ENCODE data around the gene PARL.

Gene PARL

GRCh38 chr3:183871541-183871940 is 13.1 kb downstream of the PARL start:
- TF ChIP-seq CTCF (IDR thresholded peaks at IDR 0.05; ENCODE audit: low read depth, low read length) = no peak
- in situ Hi-C loops (cut with HindIII; ENCODE audit: low sequenced_read_pairs) = no loop called here
- H3K4me3 ChIP-seq (ENCODE audit: low read depth, low read length) = no peak overlapping the region
- DNase-seq (ENCODE audit: low read depth, low spot score) = no peak

- no peak for DNase-seq (ENCODE audit: low read depth, low spot score)
- H3K4me3 ChIP-seq (ENCODE audit: low read depth, low read length) = no peak overlapping the region
- in situ Hi-C loops (cut with HindIII; ENCODE audit: low sequenced_read_pairs) = no loop called here
- TF ChIP-seq CTCF (IDR thresholded peaks at IDR 0.05; ENCODE audit: low read depth, low read length) = no peak
Measured at GRCh38 chr3:183870563-183870962, 14.1 kb downstream of the PARL start.

- H3K4me3 ChIP-seq (ENCODE audit: low read depth, low read length) = no peak overlapping the region
- TF ChIP-seq CTCF (IDR thresholded peaks at IDR 0.05; ENCODE audit: low read depth, low read length) = no peak
- DNase-seq (ENCODE audit: low read depth, low spot score) = no peak
- in situ Hi-C loops (cut with HindIII; ENCODE audit: low sequenced_read_pairs) = no loop called here
Measured at GRCh38 chr3:183868796-183869195, 15.9 kb downstream of the PARL start.

- in situ Hi-C loops (cut with HindIII; ENCODE audit: low sequenced_read_pairs) = no loop called here
Measured at GRCh38 chr3:183862610-183863009, 22.1 kb downstream of the PARL start.

GRCh38 chr3:183857863-183858262 is 26.8 kb downstream of the PARL start:
- H3K4me3 ChIP-seq (ENCODE audit: low read depth, low read length) = no peak overlapping the region
- no peak for TF ChIP-seq CTCF (IDR thresholded peaks at IDR 0.05; ENCODE audit: low read depth, low read length)
- no peak for DNase-seq (ENCODE audit: low read depth, low spot score)
- in situ Hi-C loops (cut with HindIII; ENCODE audit: low sequenced_read_pairs) = no loop called here

More at GRCh38 chr3:183862610-183863009, 22.1 kb downstream of the PARL start:
- no peak for DNase-seq (ENCODE audit: low read depth, low spot score)
- H3K4me3 ChIP-seq (ENCODE audit: low read depth, low read length) = no peak overlapping the region
- no peak for TF ChIP-seq CTCF (IDR thresholded peaks at IDR 0.05; ENCODE audit: low read depth, low read length)

- TF ChIP-seq CTCF (IDR thresholded peaks at IDR 0.05; ENCODE audit: low read depth, low read length) = no peak
- H3K4me3 ChIP-seq (ENCODE audit: low read depth, low read length) = no peak overlapping the region
- DNase-seq (ENCODE audit: low read depth, low spot score) = no peak
- in situ Hi-C loops (cut with HindIII; ENCODE audit: low sequenced_read_pairs) = no loop called here
Measured at GRCh38 chr3:183854318-183855035, 30.2 kb downstream of the PARL start.
